SU-DHL-6 (cell line): ENCODE results near the gene IQCE.
"Not testable (repeated sequence)": the region's sequence is repeated elsewhere in the genome, so short reads cannot be mapped to it uniquely, and the experiment has no call there.

Experiments used
- EZH2phosphoT487 ChIP-seq: fragments of 200-600 bp; sonication (generic), shearing (Covaris generic); conservative IDR thresholded peaks from 2 replicates; pipeline ENCODE4 v1.6.1; 2018; ENCODE audit warnings: mild to moderate bottlenecking, antibody characterized with exemption, low read length, moderate library complexity, mixed read lengths
- TF ChIP-seq, protein P1 (sequence below): fragments of 200-600 bp; sonication (generic); IDR thresholded peaks from one replicate; pipeline ENCODE4 v1.5.1; 2017; ENCODE audit warnings: antibody characterized with exemption, mild to moderate bottlenecking, low read length, moderate library complexity; ENCODE audit not compliant: insufficient read depth, poor library complexity, severe bottlenecking

DNA sequence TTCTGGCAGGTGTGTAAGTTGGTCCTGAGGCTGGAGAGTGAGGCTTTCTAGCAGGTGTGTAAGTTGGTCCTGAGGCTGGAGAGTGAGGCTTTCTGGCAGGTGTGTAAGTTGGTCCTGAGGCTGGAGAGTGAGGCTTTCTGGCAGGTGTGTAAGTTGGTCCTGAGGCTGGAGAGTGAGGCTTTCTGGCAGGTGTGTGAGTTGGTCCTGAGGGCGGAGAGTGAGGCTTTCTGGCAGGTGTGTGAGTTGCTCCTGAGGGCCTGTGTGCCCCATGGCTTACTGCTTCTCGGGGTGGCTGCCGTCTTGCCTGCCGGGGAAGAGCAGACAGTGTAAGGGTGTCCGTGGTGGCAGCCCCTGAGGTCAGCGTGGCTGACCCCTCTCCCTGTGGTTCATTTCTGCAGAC is 50.9 kb downstream of the IQCE start:
- TF ChIP-seq, protein P1, sequence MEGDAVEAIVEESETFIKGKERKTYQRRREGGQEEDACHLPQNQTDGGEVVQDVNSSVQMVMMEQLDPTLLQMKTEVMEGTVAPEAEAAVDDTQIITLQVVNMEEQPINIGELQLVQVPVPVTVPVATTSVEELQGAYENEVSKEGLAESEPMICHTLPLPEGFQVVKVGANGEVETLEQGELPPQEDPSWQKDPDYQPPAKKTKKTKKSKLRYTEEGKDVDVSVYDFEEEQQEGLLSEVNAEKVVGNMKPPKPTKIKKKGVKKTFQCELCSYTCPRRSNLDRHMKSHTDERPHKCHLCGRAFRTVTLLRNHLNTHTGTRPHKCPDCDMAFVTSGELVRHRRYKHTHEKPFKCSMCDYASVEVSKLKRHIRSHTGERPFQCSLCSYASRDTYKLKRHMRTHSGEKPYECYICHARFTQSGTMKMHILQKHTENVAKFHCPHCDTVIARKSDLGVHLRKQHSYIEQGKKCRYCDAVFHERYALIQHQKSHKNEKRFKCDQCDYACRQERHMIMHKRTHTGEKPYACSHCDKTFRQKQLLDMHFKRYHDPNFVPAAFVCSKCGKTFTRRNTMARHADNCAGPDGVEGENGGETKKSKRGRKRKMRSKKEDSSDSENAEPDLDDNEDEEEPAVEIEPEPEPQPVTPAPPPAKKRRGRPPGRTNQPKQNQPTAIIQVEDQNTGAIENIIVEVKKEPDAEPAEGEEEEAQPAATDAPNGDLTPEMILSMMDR: not testable (repeated sequence)
- TF ChIP-seq EZH2phosphoT487: not testable (repeated sequence)
